ENCODE measurements around the gene CAP1.

The CAP1 gene

DNA sequence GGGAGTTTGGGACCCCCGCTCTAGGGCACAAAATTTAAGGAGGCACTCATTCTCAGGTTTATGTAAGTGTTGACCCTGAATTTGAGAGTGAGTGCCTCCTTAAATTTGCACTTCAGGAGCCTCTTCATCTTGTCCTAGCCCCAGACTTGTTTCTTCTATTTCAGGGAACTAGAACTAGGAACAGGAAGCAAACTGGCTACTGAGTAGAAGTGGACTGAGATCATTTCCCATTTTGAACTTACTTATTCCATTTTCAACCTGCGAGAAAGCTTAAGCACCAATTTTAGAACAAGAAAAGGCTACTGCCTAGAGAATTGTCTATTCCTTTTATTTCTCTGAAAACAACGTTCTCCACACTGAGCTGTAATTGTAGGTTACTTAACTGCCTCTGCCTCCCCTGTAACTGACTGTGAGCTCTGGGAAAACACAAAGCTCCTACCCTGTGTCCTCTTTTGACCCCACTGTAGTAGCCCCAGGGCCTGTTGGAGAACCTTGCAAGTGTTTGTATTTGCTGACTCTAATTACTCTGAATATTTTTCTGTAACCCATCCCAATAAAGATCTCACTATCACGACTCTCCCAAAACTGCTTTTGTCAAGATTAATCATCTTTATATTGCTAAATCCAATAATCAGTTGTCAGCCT, 54.1 kb downstream of the CAP1 start:
- in situ Hi-C loops (cut with HindIII; ENCODE audit: low sequenced_read_pairs) = no loop called here

DNA sequence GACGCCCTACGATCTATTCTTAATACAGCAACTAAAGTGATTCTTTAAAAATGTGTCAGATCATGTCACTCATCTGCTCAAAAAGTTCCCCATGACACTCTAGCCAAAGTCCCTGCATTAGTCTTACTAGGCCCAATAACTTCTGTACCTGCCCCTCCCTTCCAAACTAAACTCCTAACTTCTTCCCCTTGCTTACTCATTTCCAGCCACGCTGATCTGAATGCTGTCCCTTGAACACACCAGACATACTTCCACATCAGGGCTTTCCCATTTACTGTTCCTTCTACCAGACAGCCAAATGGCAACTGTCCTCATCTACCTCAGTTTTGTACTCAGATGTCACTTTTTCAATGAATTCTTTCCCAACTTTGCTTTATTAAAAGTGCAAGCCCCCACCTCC, 55.3 kb downstream of the CAP1 start:
- in situ Hi-C loops (cut with HindIII; ENCODE audit: low sequenced_read_pairs) = no loop called here

DNA sequence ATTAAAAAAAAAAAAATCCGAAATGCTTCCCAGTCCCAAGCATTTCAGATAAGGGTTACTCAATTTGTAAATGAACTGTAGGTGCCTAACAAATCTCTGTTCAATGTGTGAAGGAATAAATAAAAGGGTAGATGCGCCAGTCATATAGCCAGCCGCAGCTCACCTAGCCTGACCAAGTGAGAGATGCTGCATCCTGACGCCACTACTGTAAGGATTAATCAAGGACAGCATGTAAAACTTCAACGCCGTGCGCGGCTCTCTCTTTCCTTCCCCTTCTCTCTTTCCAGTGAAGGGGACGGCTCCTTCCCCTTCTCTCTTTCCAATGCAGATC, 56.1 kb downstream of the CAP1 start:
- in situ Hi-C loops (cut with HindIII; ENCODE audit: low sequenced_read_pairs) = no loop called here

DNA sequence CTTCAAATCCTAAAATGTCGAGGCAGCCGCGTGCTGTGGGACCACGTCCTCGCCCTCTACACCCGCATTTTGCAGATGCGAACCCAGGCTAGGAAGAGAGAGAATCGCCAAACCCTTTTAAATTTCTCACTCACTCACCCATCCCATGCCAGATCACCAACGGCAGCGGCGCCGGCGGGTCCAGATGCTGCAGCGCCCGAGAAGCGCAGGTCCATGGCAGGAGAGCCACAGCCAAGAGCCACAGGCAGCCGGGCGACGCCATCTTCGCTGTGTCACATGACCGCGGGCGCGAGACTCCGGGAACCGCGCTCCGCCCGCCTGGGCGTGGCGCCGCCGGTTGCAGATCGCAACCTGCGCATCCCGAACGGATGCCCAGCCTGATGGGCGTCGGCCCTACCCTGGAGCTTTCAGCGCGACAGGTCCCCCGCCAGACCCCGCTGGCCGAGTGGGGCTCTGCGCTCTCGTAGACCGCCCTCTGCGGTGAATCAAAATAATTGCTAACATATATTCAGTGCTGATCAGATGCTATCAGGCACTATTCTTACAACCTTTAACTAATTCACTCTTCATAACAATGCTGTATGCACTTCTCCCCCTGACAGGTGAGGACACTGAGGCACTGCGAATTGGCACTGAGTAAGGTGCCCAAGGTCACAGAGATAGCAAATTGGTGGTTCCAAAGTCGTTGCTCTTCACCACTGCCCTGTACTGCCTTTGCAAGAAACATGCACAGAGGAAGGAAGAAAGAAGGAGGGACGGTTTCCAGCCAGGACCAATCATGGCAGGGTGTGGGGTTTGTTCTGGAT, 56.7 kb downstream of the CAP1 start, which contains the start of gene PPT1:
Gene PPT1, minus strand, starts transcription at position 276 of the 806 bp plus-strand sequence. Its CDS starts 14 bp downstream, at position 262.
- in situ Hi-C loops (cut with HindIII; ENCODE audit: low sequenced_read_pairs) = no loop called here

DNA sequence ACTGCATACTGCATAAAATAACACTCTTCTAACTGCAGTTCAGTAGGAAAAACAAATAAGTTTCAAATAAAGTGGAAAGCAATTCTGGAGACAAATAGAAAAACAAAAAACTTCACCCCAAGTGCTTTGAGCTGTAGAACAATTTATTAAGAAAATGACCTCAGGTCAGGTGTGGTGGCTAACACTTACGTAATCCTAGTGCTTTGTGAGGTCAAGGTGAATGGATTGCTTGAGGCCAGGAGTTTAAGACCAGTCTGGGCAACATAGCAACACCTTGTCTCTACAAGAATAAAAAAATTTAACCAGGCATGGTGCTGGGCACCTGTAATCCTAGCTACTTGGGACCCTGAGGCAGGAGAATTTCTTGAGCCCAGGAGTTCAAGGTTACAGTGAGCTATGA, 61.5 kb downstream of the CAP1 start:
- in situ Hi-C loops (cut with HindIII; ENCODE audit: low sequenced_read_pairs) = no loop called here

DNA sequence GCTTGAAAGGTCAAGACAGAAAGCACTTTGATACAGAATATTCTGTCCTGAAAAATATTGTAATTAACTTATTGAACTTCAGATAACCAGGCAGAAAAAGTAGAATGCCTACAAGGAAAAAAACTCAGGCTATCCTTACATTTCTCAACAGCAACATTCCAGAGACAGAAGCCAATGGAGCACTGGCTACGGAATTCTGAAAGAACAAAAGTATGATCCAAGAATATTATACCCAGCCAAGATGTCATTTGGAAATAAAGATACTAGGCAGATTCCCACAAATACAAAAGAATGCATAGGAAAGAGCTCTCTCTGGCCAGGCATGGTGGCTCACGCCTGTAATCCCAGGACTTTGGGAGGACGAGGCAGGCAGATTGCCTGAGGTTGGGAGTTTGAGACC, 62.4 kb downstream of the CAP1 start:
- in situ Hi-C loops (cut with HindIII; ENCODE audit: low sequenced_read_pairs) = no loop called here

DNA sequence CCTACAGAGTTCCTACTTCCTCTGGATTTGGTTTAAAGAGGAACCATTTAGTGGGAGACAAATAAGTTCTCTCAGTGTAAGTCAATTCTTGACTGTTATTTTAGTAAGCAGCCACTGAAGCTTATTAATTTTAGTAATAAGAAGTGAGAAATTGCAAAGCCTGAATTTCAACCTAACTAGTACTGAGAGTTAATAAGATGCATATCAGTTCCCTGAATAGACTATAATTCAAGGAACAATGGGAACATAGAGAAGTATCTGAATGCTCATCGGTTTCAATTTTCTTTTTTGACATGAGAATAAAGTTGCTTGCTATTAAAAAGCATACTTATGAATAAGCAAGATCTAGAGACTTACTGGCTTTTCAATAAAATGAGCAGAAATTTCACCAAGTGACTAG, 64.5 kb downstream of the CAP1 start:
- in situ Hi-C loops (cut with HindIII; ENCODE audit: low sequenced_read_pairs) = no loop called here

DNA sequence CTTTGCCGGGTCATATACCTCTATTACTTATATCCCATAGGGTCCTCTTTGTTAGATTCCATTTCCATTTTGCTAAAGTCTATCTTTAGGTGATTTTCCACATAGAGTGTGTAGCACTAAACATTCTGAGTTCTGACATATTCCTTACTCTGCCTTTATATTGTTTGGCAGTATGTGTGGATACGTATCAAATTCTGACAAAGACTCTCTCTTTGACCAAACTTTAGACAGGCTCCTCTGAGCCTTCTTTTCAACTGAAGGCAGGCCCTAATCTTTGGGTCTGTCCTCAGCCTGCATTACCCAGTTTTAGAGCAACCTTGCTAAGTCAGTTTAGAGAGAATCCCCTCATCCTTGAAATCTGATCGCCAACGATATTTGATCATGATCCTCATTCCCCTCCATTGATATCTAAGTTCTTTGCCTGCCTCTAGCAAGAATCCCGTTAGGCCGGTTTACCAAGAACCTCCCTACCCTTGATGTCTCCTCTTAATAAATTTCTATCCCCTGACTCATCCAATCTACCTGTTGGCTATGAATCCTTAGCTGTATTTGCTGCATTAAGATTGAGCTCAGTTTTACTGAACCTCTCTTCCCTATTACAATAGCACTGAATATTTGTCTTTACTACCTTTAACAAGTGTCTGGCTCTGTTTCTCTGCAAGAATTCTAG, 66.9 kb downstream of the CAP1 start:
- in situ Hi-C loops (cut with HindIII; ENCODE audit: low sequenced_read_pairs) = no loop called here

DNA sequence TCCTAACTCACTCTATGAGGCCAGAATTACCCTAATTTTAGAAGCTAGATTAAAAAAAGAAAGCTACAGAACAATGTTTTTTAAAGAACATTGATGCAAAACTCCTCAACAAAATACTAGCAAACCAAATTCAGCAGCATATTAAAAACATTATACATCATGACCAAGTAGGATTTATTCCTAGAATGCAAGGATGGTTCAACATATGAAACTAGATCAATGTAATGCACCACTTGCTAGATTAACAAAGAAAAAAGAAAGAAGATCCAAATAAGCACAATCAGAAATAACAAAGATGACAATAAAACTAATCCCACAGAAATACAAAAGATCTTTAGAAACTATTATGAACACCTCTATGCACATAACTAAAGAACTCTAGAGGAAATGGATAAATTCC, 69.9 kb downstream of the CAP1 start:
- in situ Hi-C loops (cut with HindIII; ENCODE audit: low sequenced_read_pairs) = no loop called here

DNA sequence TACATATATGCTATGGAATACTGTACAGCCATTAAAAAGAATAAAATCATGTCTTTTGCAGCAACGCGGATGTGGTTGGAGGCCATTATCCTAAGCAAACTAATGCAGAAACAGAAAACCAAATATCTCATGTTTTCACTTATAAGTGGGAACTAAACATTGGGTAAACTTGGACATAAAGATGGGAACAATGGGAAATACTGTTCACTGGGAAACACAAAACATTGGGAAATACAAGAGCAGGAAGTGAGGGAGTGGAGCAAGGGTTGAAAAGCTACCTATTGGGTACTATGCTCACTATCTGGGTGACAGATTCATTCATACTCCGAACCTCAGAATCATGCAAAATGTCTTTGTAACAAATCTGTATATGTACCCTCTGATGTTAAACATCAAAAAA, 73.9 kb downstream of the CAP1 start:
- in situ Hi-C loops (cut with HindIII; ENCODE audit: low sequenced_read_pairs) = no loop called here

DNA sequence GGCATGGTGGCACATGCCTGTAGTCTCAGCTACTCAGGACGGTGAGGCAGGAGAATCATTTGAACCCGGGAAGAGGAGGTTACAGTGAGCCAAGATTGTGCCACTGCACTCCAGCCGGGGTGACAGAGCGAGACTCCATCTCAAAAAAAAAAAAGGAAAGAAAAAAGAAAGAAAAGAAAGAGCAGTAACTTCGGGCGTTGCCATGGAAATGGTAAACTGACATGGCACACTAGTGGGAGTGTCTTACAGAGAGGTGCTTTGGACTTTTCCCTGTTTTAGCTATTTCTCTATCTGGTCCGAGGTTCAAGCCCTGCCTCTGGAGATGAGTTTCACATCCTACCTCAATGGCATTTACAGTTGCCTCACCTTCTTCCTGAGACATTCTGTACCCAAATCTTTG, 79.6 kb downstream of the CAP1 start:
- in situ Hi-C loops (cut with HindIII; ENCODE audit: low sequenced_read_pairs) = no loop called here

Measured in endothelial cell of hepatic sinusoid (primary cell).